Mesothelial cell of epicardium (in vitro differentiated cells): ENCODE measurements around the gene CBL. TPM values are rescaled to one million over a fixed set of nuclear protein-coding genes. Genes with fewer than 3 reads are reported as not detected.

ENCODE experiments used
- DNase-seq, 2 experiments: peaks; one replicate each; pipeline ENCODE4 v3.0.0; 2021; ENCODE audit warnings: low spot score in 2 of 2; ENCODE audit not compliant: unreplicated experiment in 2 of 2
- H3K27ac Mint-ChIP-seq: 2 replicates; pipeline ENCODE4 v1.8.0; 2021; ENCODE audit warnings: mixed read lengths
- H3K27me3 Mint-ChIP-seq: 2 replicates; pipeline ENCODE4 v1.8.0; 2021; ENCODE audit warnings: low read depth, mixed read lengths
- H3K36me3 Mint-ChIP-seq: 2 replicates; pipeline ENCODE4 v1.8.0; 2021; ENCODE audit warnings: mixed read lengths
- H3K4me1 Mint-ChIP-seq: 2 replicates; pipeline ENCODE4 v1.8.0; 2021; ENCODE audit warnings: mixed read lengths
- H3K4me3 Mint-ChIP-seq: 2 replicates; pipeline ENCODE4 v1.8.0; 2021; ENCODE audit warnings: mild to moderate bottlenecking, moderate library complexity, mixed read lengths
- H3K9me3 Mint-ChIP-seq: 2 replicates; pipeline ENCODE4 v1.8.0; 2021; ENCODE audit warnings: mixed read lengths
- CTCF ChIP-seq: fragments of 200-600 bp; sonication (generic); IDR thresholded peaks from one replicate; pipeline ENCODE4 v1.5.0; 2021; ENCODE audit warnings: antibody characterized with exemption; ENCODE audit not compliant: unreplicated experiment
- total RNA-seq: library from RNA; stranded (reverse); gene quantifications from 3 replicates; pipeline ENCODE4 v1.2.1, GENCODE V29; 2021

CBL gene
- total RNA-seq, 1 donor from 2014 or later: 27.5 TPM

- DNase-seq: no peak
- Mint-ChIP-seq H3K4me1 (peaks cover 16% of the 10 kb centered on the region), H3K4me3 (no peak overlapping the region), H3K27ac (peak overlapping the region; percentile 4), H3K36me3 (peaks cover 5% of the 10 kb centered on the region), H3K27me3 (no peaks in the 10 kb centered on the region), H3K9me3 (no peaks in the 10 kb centered on the region)
- no peak for TF ChIP-seq CTCF
Measured at GRCh38 chr11:119251114-119251513, 45.0 kb downstream of the CBL start.

- H3K9me3 Mint-ChIP-seq: no peaks in the 10 kb centered on the region
- no peak for TF ChIP-seq CTCF
- H3K27me3 Mint-ChIP-seq: no peaks in the 10 kb centered on the region
- peaks cover 5% of the 10 kb centered on the region for H3K36me3 Mint-ChIP-seq
- H3K27ac Mint-ChIP-seq: no peak overlapping the region
- H3K4me1 Mint-ChIP-seq: peaks cover 16% of the 10 kb centered on the region
- no peak overlapping the region for H3K4me3 Mint-ChIP-seq
- DNase-seq: no peak
Measured at GRCh38 chr11:119254239-119254638, 48.1 kb downstream of the CBL start.

GRCh38 chr11:119258180-119258579 lies 52.0 kb downstream of the CBL start:
- Mint-ChIP-seq H3K4me3 (no peak overlapping the region), H3K27me3 (no peaks in the 10 kb centered on the region), H3K9me3 (no peaks in the 10 kb centered on the region), H3K4me1 (no peaks in the 10 kb centered on the region), H3K27ac (no peak overlapping the region), H3K36me3 (peaks cover 5% of the 10 kb centered on the region)
- no peak for TF ChIP-seq CTCF
- no peak for DNase-seq

GRCh38 chr11:119258983-119259382 lies 52.8 kb downstream of the CBL start:
- no peaks in the 10 kb centered on the region for H3K4me1 Mint-ChIP-seq
- no peak for TF ChIP-seq CTCF
- no peak overlapping the region for H3K27ac Mint-ChIP-seq
- H3K4me3 Mint-ChIP-seq: no peak overlapping the region
- no peak for DNase-seq
- H3K27me3 Mint-ChIP-seq: no peaks in the 10 kb centered on the region
- no peaks in the 10 kb centered on the region for H3K9me3 Mint-ChIP-seq
- peaks cover 5% of the 10 kb centered on the region for H3K36me3 Mint-ChIP-seq

- no peak overlapping the region for H3K27ac Mint-ChIP-seq
- H3K9me3 Mint-ChIP-seq: no peaks in the 10 kb centered on the region
- H3K4me3 Mint-ChIP-seq: no peak overlapping the region
- no peak for TF ChIP-seq CTCF
- peaks cover 2% of the 10 kb centered on the region for H3K4me1 Mint-ChIP-seq
- no peaks in the 10 kb centered on the region for H3K27me3 Mint-ChIP-seq
- no peak for DNase-seq
- H3K36me3 Mint-ChIP-seq: no peaks in the 10 kb centered on the region
Measured at GRCh38 chr11:119262668-119263351, 56.7 kb downstream of the CBL start.
